ENCODE data around the gene FBN1.

Gene FBN1

GRCh38 chr15:48638963-48639362 is 6.5 kb downstream of the FBN1 start:
- Histone ChIP-seq H3K27ac (ENCODE audit: insufficient read depth, low read depth, low read length, poor library complexity, severe bottlenecking) (no peak overlapping the region), H3K4me1 (ENCODE audit: control insufficient read depth, insufficient read depth, low read length) (peaks cover 6% of the 10 kb centered on the region), H3K36me3 (ENCODE audit: control insufficient read depth, insufficient read depth, low read length) (no peaks in the 10 kb centered on the region), H3K9me3 (ENCODE audit: control insufficient read depth, low read length) (no peaks in the 10 kb centered on the region), H3K4me3 (ENCODE audit: insufficient read depth, low read depth, low read length) (no peak overlapping the region), H3K27me3 (ENCODE audit: control insufficient read depth, insufficient read depth, low read length, poor library complexity, severe bottlenecking) (peaks cover 13% of the 10 kb centered on the region)
- 89 to 100% methylated on average over 2 of the region's 2 CpGs for WGBS, 2 experiments

- Histone ChIP-seq H3K4me1 (ENCODE audit: control insufficient read depth, insufficient read depth, low read length) (no peaks in the 10 kb centered on the region), H3K4me3 (ENCODE audit: insufficient read depth, low read depth, low read length) (no peak overlapping the region), H3K36me3 (ENCODE audit: control insufficient read depth, insufficient read depth, low read length) (no peaks in the 10 kb centered on the region), H3K9me3 (ENCODE audit: control insufficient read depth, low read length) (no peaks in the 10 kb centered on the region), H3K27ac (ENCODE audit: insufficient read depth, low read depth, low read length, poor library complexity, severe bottlenecking) (no peak overlapping the region), H3K27me3 (ENCODE audit: control insufficient read depth, insufficient read depth, low read length, poor library complexity, severe bottlenecking) (no peaks in the 10 kb centered on the region)
- WGBS, 2 experiments: 95 to 98% methylated on average over 2 of the region's 2 CpGs
Observed at GRCh38 chr15:48637639-48638038, 7.9 kb downstream of the FBN1 start.

GRCh38 chr15:48636511-48636910 is 9.0 kb downstream of the FBN1 start:
- Histone ChIP-seq H3K27me3 (ENCODE audit: control insufficient read depth, insufficient read depth, low read length, poor library complexity, severe bottlenecking) (no peaks in the 10 kb centered on the region), H3K4me1 (ENCODE audit: control insufficient read depth, insufficient read depth, low read length) (no peaks in the 10 kb centered on the region), H3K27ac (ENCODE audit: insufficient read depth, low read depth, low read length, poor library complexity, severe bottlenecking) (no peak overlapping the region), H3K9me3 (ENCODE audit: control insufficient read depth, low read length) (no peaks in the 10 kb centered on the region), H3K4me3 (ENCODE audit: insufficient read depth, low read depth, low read length) (no peak overlapping the region), H3K36me3 (ENCODE audit: control insufficient read depth, insufficient read depth, low read length) (no peaks in the 10 kb centered on the region)
- WGBS, 2 experiments: 55 to 62% methylated on average over 3 to 5 of the region's 5 CpGs

GRCh38 chr15:48634893-48635292 is 10.6 kb downstream of the FBN1 start:
- H3K36me3 ChIP-seq (ENCODE audit: control insufficient read depth, insufficient read depth, low read length): no peaks in the 10 kb centered on the region
- H3K27me3 ChIP-seq (ENCODE audit: control insufficient read depth, insufficient read depth, low read length, poor library complexity, severe bottlenecking): no peaks in the 10 kb centered on the region
- no peak overlapping the region for H3K27ac ChIP-seq (ENCODE audit: insufficient read depth, low read depth, low read length, poor library complexity, severe bottlenecking)
- 100% methylated on average over 2 of the region's 2 CpGs for WGBS, 2 experiments
- H3K9me3 ChIP-seq (ENCODE audit: control insufficient read depth, low read length): no peaks in the 10 kb centered on the region
- H3K4me1 ChIP-seq (ENCODE audit: control insufficient read depth, insufficient read depth, low read length): peaks cover 3% of the 10 kb centered on the region
- no peak overlapping the region for H3K4me3 ChIP-seq (ENCODE audit: insufficient read depth, low read depth, low read length)

- H3K9me3 ChIP-seq (ENCODE audit: control insufficient read depth, low read length): no peaks in the 10 kb centered on the region
- no peaks in the 10 kb centered on the region for H3K36me3 ChIP-seq (ENCODE audit: control insufficient read depth, insufficient read depth, low read length)
- H3K4me1 ChIP-seq (ENCODE audit: control insufficient read depth, insufficient read depth, low read length): peaks cover 3% of the 10 kb centered on the region
- no peak overlapping the region for H3K4me3 ChIP-seq (ENCODE audit: insufficient read depth, low read depth, low read length)
- H3K27me3 ChIP-seq (ENCODE audit: control insufficient read depth, insufficient read depth, low read length, poor library complexity, severe bottlenecking): no peaks in the 10 kb centered on the region
- H3K27ac ChIP-seq (ENCODE audit: insufficient read depth, low read depth, low read length, poor library complexity, severe bottlenecking): no peak overlapping the region
- 87 to 89% methylated on average over 3 of the region's 3 CpGs for WGBS, 2 experiments
Observed at GRCh38 chr15:48634096-48634495, 11.4 kb downstream of the FBN1 start.

- H3K4me1 ChIP-seq (ENCODE audit: control insufficient read depth, insufficient read depth, low read length): peaks cover 5% of the 10 kb centered on the region
- H3K36me3 ChIP-seq (ENCODE audit: control insufficient read depth, insufficient read depth, low read length): no peaks in the 10 kb centered on the region
- H3K27me3 ChIP-seq (ENCODE audit: control insufficient read depth, insufficient read depth, low read length, poor library complexity, severe bottlenecking): no peaks in the 10 kb centered on the region
- H3K4me3 ChIP-seq (ENCODE audit: insufficient read depth, low read depth, low read length): no peak overlapping the region
- WGBS, 2 experiments: 92 to 100% methylated on average over 1 of the region's 1 CpG
- H3K9me3 ChIP-seq (ENCODE audit: control insufficient read depth, low read length): no peaks in the 10 kb centered on the region
- no peak overlapping the region for H3K27ac ChIP-seq (ENCODE audit: insufficient read depth, low read depth, low read length, poor library complexity, severe bottlenecking)
Observed at GRCh38 chr15:48632651-48633050, 12.9 kb downstream of the FBN1 start.

- H3K27me3 ChIP-seq (ENCODE audit: control insufficient read depth, insufficient read depth, low read length, poor library complexity, severe bottlenecking): no peaks in the 10 kb centered on the region
- H3K27ac ChIP-seq (ENCODE audit: insufficient read depth, low read depth, low read length, poor library complexity, severe bottlenecking): no peak overlapping the region
- WGBS, 2 experiments: 84 to 86% methylated on average over 8 of the region's 8 CpGs
- no peaks in the 10 kb centered on the region for H3K36me3 ChIP-seq (ENCODE audit: control insufficient read depth, insufficient read depth, low read length)
- no peak overlapping the region for H3K4me3 ChIP-seq (ENCODE audit: insufficient read depth, low read depth, low read length)
- no peaks in the 10 kb centered on the region for H3K9me3 ChIP-seq (ENCODE audit: control insufficient read depth, low read length)
- H3K4me1 ChIP-seq (ENCODE audit: control insufficient read depth, insufficient read depth, low read length): peaks cover 10% of the 10 kb centered on the region
Observed at GRCh38 chr15:48631176-48631770, 14.2 kb downstream of the FBN1 start.

- Histone ChIP-seq H3K4me3 (ENCODE audit: insufficient read depth, low read depth, low read length) (no peak overlapping the region), H3K27me3 (ENCODE audit: control insufficient read depth, insufficient read depth, low read length, poor library complexity, severe bottlenecking) (no peaks in the 10 kb centered on the region), H3K9me3 (ENCODE audit: control insufficient read depth, low read length) (no peaks in the 10 kb centered on the region), H3K27ac (ENCODE audit: insufficient read depth, low read depth, low read length, poor library complexity, severe bottlenecking) (no peak overlapping the region), H3K4me1 (ENCODE audit: control insufficient read depth, insufficient read depth, low read length) (peaks cover 10% of the 10 kb centered on the region), H3K36me3 (ENCODE audit: control insufficient read depth, insufficient read depth, low read length) (no peaks in the 10 kb centered on the region)
- 91 to 92% methylated on average over 1 of the region's 1 CpG for WGBS, 2 experiments
Observed at GRCh38 chr15:48630245-48630644, 15.3 kb downstream of the FBN1 start.

- peaks cover 14% of the 10 kb centered on the region for H3K4me1 ChIP-seq (ENCODE audit: control insufficient read depth, insufficient read depth, low read length)
- no peaks in the 10 kb centered on the region for H3K9me3 ChIP-seq (ENCODE audit: control insufficient read depth, low read length)
- H3K4me3 ChIP-seq (ENCODE audit: insufficient read depth, low read depth, low read length): no peak overlapping the region
- WGBS, 2 experiments: 97 to 100% methylated on average over 1 to 2 of the region's 2 CpGs
- H3K36me3 ChIP-seq (ENCODE audit: control insufficient read depth, insufficient read depth, low read length): no peaks in the 10 kb centered on the region
- no peaks in the 10 kb centered on the region for H3K27me3 ChIP-seq (ENCODE audit: control insufficient read depth, insufficient read depth, low read length, poor library complexity, severe bottlenecking)
- no peak overlapping the region for H3K27ac ChIP-seq (ENCODE audit: insufficient read depth, low read depth, low read length, poor library complexity, severe bottlenecking)
Observed at GRCh38 chr15:48628832-48629231, 16.7 kb downstream of the FBN1 start.

- no peaks in the 10 kb centered on the region for H3K36me3 ChIP-seq (ENCODE audit: control insufficient read depth, insufficient read depth, low read length)
- peaks cover 14% of the 10 kb centered on the region for H3K4me1 ChIP-seq (ENCODE audit: control insufficient read depth, insufficient read depth, low read length)
- no peak overlapping the region for H3K27ac ChIP-seq (ENCODE audit: insufficient read depth, low read depth, low read length, poor library complexity, severe bottlenecking)
- no peak overlapping the region for H3K4me3 ChIP-seq (ENCODE audit: insufficient read depth, low read depth, low read length)
- H3K27me3 ChIP-seq (ENCODE audit: control insufficient read depth, insufficient read depth, low read length, poor library complexity, severe bottlenecking): no peaks in the 10 kb centered on the region
- H3K9me3 ChIP-seq (ENCODE audit: control insufficient read depth, low read length): no peaks in the 10 kb centered on the region
- 78 to 83% methylated on average over 7 of the region's 7 CpGs for WGBS, 2 experiments
Observed at GRCh38 chr15:48627260-48627940, 18.1 kb downstream of the FBN1 start.

Data from ectodermal cell (in vitro differentiated cells).